CD14-positive monocyte (primary cell): ENCODE data around the gene FTSJ3. TPM values are rescaled to one million over a fixed set of nuclear protein-coding genes. Genes with fewer than 3 reads are reported as not detected.

Experiments used
- DNase-seq, 3 donors: peaks; one replicate each; pipeline ENCODE4 v3.0.0-alpha.2; 2011 to 2022
- H2AFZ ChIP-seq: 2 replicates; pipeline ENCODE4 v1.6.0; 2012; ENCODE audit warnings: mild to moderate bottlenecking, low read depth, low read length, inconsistent platforms; ENCODE audit not compliant: insufficient read depth, poor library complexity, severe bottlenecking
- H3K27ac ChIP-seq, 2 donors: 1 replicate in 1 of 2; 2 replicates in 1 of 2; pipeline ENCODE4 v1.5.1; 2012 to 2013; ENCODE audit warnings: low read length in 2 of 2, control low read depth in 1 of 2, inconsistent platforms in 1 of 2, low read depth in 1 of 2, mild to moderate bottlenecking in 1 of 2
- H3K27me3 ChIP-seq, 2 donors: one replicate each; pipeline versions ENCODE4 v1.6.0 to v1.6.1; 2011 to 2013; ENCODE audit warnings: low read length in 2 of 2; ENCODE audit not compliant: control insufficient read depth in 2 of 2, insufficient read depth in 2 of 2
- H3K36me3 ChIP-seq, 2 donors: replicated peaks in 1 of 2; 1 replicate in 1 of 2; 2 replicates in 1 of 2; pipeline versions ENCODE4 v1.5.1 to v1.6.1; 2012 to 2013; ENCODE audit warnings: low read length in 2 of 2, control low read depth in 1 of 2, inconsistent platforms in 1 of 2, mild to moderate bottlenecking in 1 of 2; ENCODE audit not compliant: insufficient read depth in 2 of 2, control insufficient read depth in 1 of 2
- H3K4me1 ChIP-seq, 2 donors: 1 replicate in 1 of 2; 2 replicates in 1 of 2; pipeline versions ENCODE4 v1.5.1 to v1.6.1; 2012 to 2013; ENCODE audit warnings: low read length in 2 of 2, control low read depth in 1 of 2, inconsistent platforms in 1 of 2, mild to moderate bottlenecking in 1 of 2, moderate library complexity in 1 of 2; ENCODE audit not compliant: insufficient read depth in 2 of 2, control insufficient read depth in 1 of 2
- H3K4me2 ChIP-seq: replicated peaks from 2 replicates; pipeline ENCODE3; 2012; ENCODE audit warnings: low read length, moderate library complexity, mild to moderate bottlenecking; ENCODE audit not compliant: poor library complexity, severe bottlenecking; ENCODE audit errors: extremely low read depth
- H3K4me3 ChIP-seq, 3 experiments: fragments of 200-600 bp in 1 of 3; sonication (generic) in 1 of 3; replicated peaks in 1 of 3; 1 replicate in 2 of 3; 2 replicates in 1 of 3; pipeline ENCODE4 v1.5.1; 2011 to 2013; ENCODE audit warnings: low read length in 3 of 3, mild to moderate bottlenecking in 3 of 3, control low read depth in 2 of 3, low read depth in 2 of 3, inconsistent platforms in 1 of 3, moderate library complexity in 1 of 3
- H3K79me2 ChIP-seq: 2 replicates; pipeline ENCODE4 v1.6.0; 2012; ENCODE audit warnings: mild to moderate bottlenecking, control low read depth, inconsistent platforms, low read length, moderate library complexity; ENCODE audit not compliant: insufficient read depth
- H3K9ac ChIP-seq: 2 replicates; pipeline ENCODE4 v1.6.0; 2017; ENCODE audit warnings: low read length, mild to moderate bottlenecking; ENCODE audit not compliant: insufficient read depth, poor library complexity, severe bottlenecking
- H3K9me3 ChIP-seq, 2 donors: replicated peaks in 1 of 2; 1 replicate in 1 of 2; 2 replicates in 1 of 2; pipeline versions ENCODE4 v1.5.1 to v1.6.1; 2012 to 2013; ENCODE audit warnings: low read length in 2 of 2, control low read depth in 1 of 2; ENCODE audit not compliant: control insufficient read depth in 1 of 2, insufficient read depth in 1 of 2
- H4K20me1 ChIP-seq: 2 replicates; pipeline ENCODE4 v1.6.0; 2012; ENCODE audit warnings: mild to moderate bottlenecking, low read length, control low read depth, moderate library complexity; ENCODE audit not compliant: insufficient read depth
- H3K27ac Mint-ChIP-seq, 7 donors: one replicate each; pipeline ENCODE4 v1.8.0; 2020; ENCODE audit warnings: mild to moderate bottlenecking in 7 of 7, mixed read lengths in 7 of 7, moderate library complexity in 6 of 7, inconsistent platforms in 2 of 7
- H3K27me3 Mint-ChIP-seq, 3 donors: one replicate each; pipeline ENCODE4 v1.8.0; 2021 to 2022; ENCODE audit warnings: low read depth in 3 of 3, mild to moderate bottlenecking in 3 of 3, mixed read lengths in 3 of 3, moderate library complexity in 3 of 3, inconsistent platforms in 1 of 3
- H3K36me3 Mint-ChIP-seq, 2 donors: one replicate each; pipeline ENCODE4 v1.8.0; 2020; ENCODE audit warnings: mixed read lengths in 2 of 2, inconsistent platforms in 1 of 2, mild to moderate bottlenecking in 1 of 2
- H3K4me1 Mint-ChIP-seq: one replicate; pipeline ENCODE4 v1.8.0; 2020; ENCODE audit warnings: mild to moderate bottlenecking, mixed read lengths
- H3K4me3 Mint-ChIP-seq, 2 donors: one replicate each; pipeline ENCODE4 v1.8.0; 2020; ENCODE audit warnings: mild to moderate bottlenecking in 2 of 2, mixed read lengths in 2 of 2, moderate library complexity in 1 of 2
- H3K9me3 Mint-ChIP-seq, 7 donors: one replicate each; pipeline ENCODE4 v1.8.0; 2020 to 2022; ENCODE audit warnings: mixed read lengths in 7 of 7, mild to moderate bottlenecking in 6 of 7, moderate library complexity in 6 of 7, inconsistent platforms in 2 of 7
- WGBS: methylation state at CpG from one replicate; pipeline ENCODE4 v1.1.5; 2013; ENCODE audit warnings: missing lambda C conversion rate; ENCODE audit not compliant: insufficient coverage; 5-methylcytosine and 5-hydroxymethylcytosine counted together
- intact Hi-C, 2 donors: fragments of 100-400 bp; cut with micrococcal nuclease; formaldehyde crosslinking; loops; one replicate each; pipeline versions ENCODE4 v1.15.0 to v1.15.1; 2023
- polyA plus RNA-seq, 3 donors: library from polyadenylated mRNA; depleted of rRNA in 1 of 3; unstranded in 2 of 3; stranded (reverse) in 1 of 3; fragments of 300-500 nt in 2 of 3; fragments of >200 nt in 1 of 3; fragmentation: Illumina TruSeq in 2 of 3; gene quantifications; 1 replicate in 2 of 3; 2 replicates in 1 of 3; pipeline ENCODE4 v1.2.3, GENCODE V29; 2012 to 2021
- TF ChIP-seq, protein P1 (sequence below): fragments of 200-600 bp; IDR thresholded peaks from one replicate; pipeline ENCODE4 v1.8.0; 2022; ENCODE audit warnings: antibody characterized with exemption, mild to moderate bottlenecking

The FTSJ3 gene
- polyA plus RNA-seq, 3 donors = 9.2 to 23.7 (median 15.0) TPM

DNA sequence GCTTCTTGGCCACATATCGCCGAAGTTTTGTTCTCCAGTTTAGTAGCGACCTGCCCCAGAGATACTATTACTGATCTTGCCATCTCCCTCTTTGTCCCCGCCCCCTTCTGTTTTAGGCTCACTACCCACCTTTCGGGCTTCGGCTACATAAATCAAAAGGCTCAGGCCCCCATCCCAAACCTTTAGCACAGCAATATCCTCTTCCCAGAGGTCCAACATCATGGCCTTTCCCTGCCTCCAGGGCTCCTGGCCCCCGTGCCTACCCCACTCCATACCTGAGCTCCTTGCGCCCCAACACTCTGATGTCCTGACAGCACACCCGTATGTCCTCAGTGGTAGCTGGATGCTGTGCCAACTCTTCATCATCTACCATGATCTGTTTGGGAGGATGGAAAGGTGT is 3.1 kb downstream of the FTSJ3 start:
- DNase-seq = no peak
- H3K4me2 ChIP-seq = no peak overlapping the region
- intact Hi-C loops = loop anchor here in 1 of 2 donors (5.0 kb wide), 1 partner anchor 47 kb away; no protein-coding TSS in a partner anchor
- H3K79me2 ChIP-seq = peaks cover 52% of the 10 kb centered on the region
- H3K27ac Mint-ChIP-seq = peak overlapping the region in 3 of 7 donors; percentile 15 to 65 (median 41)
- no peak overlapping the region for H3K4me3 Mint-ChIP-seq
- peaks cover 0 to 2% (median 0%) of the 10 kb centered on the region in 3 donors for H3K27me3 Mint-ChIP-seq
- 87% methylated on average over 6 of the region's 9 CpGs for WGBS
- no peak overlapping the region for H3K4me3 ChIP-seq
- no peaks in the 10 kb centered on the region for H3K9me3 ChIP-seq
- H3K9ac ChIP-seq = no peak overlapping the region
- peaks cover 0 to 1% (median 0%) of the 10 kb centered on the region in 7 donors for H3K9me3 Mint-ChIP-seq
- H2AFZ ChIP-seq = no peak overlapping the region
- peaks cover 41% of the 10 kb centered on the region for H4K20me1 ChIP-seq
- TF ChIP-seq, protein P1, sequence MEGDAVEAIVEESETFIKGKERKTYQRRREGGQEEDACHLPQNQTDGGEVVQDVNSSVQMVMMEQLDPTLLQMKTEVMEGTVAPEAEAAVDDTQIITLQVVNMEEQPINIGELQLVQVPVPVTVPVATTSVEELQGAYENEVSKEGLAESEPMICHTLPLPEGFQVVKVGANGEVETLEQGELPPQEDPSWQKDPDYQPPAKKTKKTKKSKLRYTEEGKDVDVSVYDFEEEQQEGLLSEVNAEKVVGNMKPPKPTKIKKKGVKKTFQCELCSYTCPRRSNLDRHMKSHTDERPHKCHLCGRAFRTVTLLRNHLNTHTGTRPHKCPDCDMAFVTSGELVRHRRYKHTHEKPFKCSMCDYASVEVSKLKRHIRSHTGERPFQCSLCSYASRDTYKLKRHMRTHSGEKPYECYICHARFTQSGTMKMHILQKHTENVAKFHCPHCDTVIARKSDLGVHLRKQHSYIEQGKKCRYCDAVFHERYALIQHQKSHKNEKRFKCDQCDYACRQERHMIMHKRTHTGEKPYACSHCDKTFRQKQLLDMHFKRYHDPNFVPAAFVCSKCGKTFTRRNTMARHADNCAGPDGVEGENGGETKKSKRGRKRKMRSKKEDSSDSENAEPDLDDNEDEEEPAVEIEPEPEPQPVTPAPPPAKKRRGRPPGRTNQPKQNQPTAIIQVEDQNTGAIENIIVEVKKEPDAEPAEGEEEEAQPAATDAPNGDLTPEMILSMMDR = no peak
- H3K36me3 ChIP-seq = peaks cover 59 to 71% of the 10 kb centered on the region in 2 donors
- H3K27me3 ChIP-seq = no peaks in the 10 kb centered on the region
- peak overlapping the region in 1 of 2 donors; percentile 37 for H3K27ac ChIP-seq
- peaks cover 30% of the 10 kb centered on the region for H3K4me1 Mint-ChIP-seq
- peaks cover 18 to 22% of the 10 kb centered on the region in 2 donors for H3K4me1 ChIP-seq
- H3K36me3 Mint-ChIP-seq = peaks cover 66% of the 10 kb centered on the region in 2 donors

DNA sequence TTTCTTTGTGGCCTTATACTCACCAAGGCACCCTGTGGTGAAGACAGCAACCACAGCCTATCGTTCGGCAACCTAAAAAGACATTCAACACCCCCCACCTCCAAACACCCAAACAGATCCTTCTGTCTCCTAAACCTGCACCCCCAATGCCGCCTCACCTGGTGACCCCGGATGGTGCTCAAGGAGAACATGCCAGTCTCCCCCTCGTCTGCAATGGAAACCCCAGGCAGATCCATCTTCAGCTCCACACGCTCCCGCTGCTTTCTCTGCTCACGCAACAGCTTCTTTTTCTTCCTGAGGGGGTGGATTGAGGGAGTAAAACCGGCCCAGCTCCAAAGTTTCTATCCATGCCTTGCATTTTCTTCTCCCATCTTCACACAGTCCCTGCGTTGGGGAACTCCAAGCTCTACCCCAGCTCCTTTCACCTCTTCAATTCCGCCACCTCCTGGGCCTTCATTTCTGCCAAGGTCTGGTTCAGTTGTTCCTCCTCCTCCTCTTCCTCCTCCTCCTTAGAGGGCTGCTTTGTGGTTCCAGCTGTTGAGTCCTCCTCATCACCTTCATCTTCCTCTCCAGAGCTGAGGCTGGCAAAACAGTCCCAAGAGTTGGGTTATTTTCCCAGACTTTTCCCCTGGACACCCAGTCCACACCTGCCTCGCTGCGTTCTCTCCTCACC is 3.7 kb downstream of the FTSJ3 start:
- Mint-ChIP-seq H3K27ac (peak overlapping the region in 2 of 7 donors; percentile 51 to 64), H3K36me3 (peaks cover 68% of the 10 kb centered on the region in 2 donors), H3K27me3 (peaks cover 0 to 2% (median 0%) of the 10 kb centered on the region in 3 donors), H3K4me1 (peaks cover 29% of the 10 kb centered on the region), H3K4me3 (no peak overlapping the region), H3K9me3 (peaks cover 0 to 1% (median 0%) of the 10 kb centered on the region in 7 donors)
- peaks cover 46% of the 10 kb centered on the region for H3K79me2 ChIP-seq
- H4K20me1 ChIP-seq = peaks cover 42% of the 10 kb centered on the region
- 95% methylated on average over 9 of the region's 13 CpGs for WGBS
- no peaks in the 10 kb centered on the region for H3K9me3 ChIP-seq
- no peak overlapping the region for H3K27ac ChIP-seq
- H3K36me3 ChIP-seq = peaks cover 61 to 71% of the 10 kb centered on the region in 2 donors
- H2AFZ ChIP-seq = no peak overlapping the region
- intact Hi-C loops = loop anchor here in 1 of 2 donors (5.0 kb wide), 1 partner anchor 46 kb away; no protein-coding TSS in a partner anchor
- H3K4me2 ChIP-seq = no peak overlapping the region
- H3K9ac ChIP-seq = no peak overlapping the region
- TF ChIP-seq, protein P1 = no peak
- no peaks in the 10 kb centered on the region for H3K27me3 ChIP-seq
- no peak overlapping the region for H3K4me3 ChIP-seq
- peaks cover 18 to 21% of the 10 kb centered on the region in 2 donors for H3K4me1 ChIP-seq
- no peak for DNase-seq
